Right atrium auricular region (tissue), 2 donors: ENCODE results near the gene MT1B. TPM values are rescaled to one million over a fixed set of nuclear protein-coding genes. Genes with fewer than 3 reads are reported as not detected.

Experiments used
- DNase-seq: peaks from one replicate; pipeline ENCODE4 v3.0.0-alpha.2; 2019; ENCODE audit warnings: low spot score
- H3K27ac ChIP-seq, 2 donors: fragments of 200-600 bp; sonication (generic); 1 replicate in 1 of 2; 2 replicates in 1 of 2; pipeline ENCODE4 v1.5.1; 2016 to 2019
- H3K27me3 ChIP-seq, 2 donors: fragments of 200-600 bp; sonication (generic); one replicate each; pipeline versions ENCODE4 v1.5.1 to v1.6.0; 2017 to 2019
- H3K36me3 ChIP-seq: fragments of 200-600 bp; sonication (generic); one replicate; pipeline ENCODE4 v1.5.1; 2016
- H3K4me1 ChIP-seq, 2 donors: fragments of 200-600 bp; sonication (generic); one replicate each; pipeline versions ENCODE4 v1.5.1 to v1.6.0; 2017 to 2019
- H3K4me3 ChIP-seq, 2 donors: fragments of 200-600 bp; sonication (generic); 1 replicate in 1 of 2; 2 replicates in 1 of 2; pipeline ENCODE4 v1.5.1; 2017 to 2019; ENCODE audit warnings: mild to moderate bottlenecking in 1 of 2, moderate library complexity in 1 of 2
- H3K9me3 ChIP-seq, 2 donors: fragments of 200-600 bp; sonication (generic); one replicate each; pipeline ENCODE4 v1.5.1; 2019
- CTCF ChIP-seq, 2 donors: fragments of 200-600 bp; sonication (generic); IDR thresholded peaks; one replicate each; pipeline ENCODE4 v1.5.1; 2019; ENCODE audit warnings: antibody characterized with exemption in 2 of 2
- total RNA-seq, 2 donors: library from RNA; depleted of rRNA; stranded (reverse); fragments of >200 nt; gene quantifications; one replicate each; pipeline ENCODE4 v1.1.0, GENCODE V29; 2016

Gene MT1B
- total RNA-seq, 2 donors from 2014 or later, result not detected

DNA sequence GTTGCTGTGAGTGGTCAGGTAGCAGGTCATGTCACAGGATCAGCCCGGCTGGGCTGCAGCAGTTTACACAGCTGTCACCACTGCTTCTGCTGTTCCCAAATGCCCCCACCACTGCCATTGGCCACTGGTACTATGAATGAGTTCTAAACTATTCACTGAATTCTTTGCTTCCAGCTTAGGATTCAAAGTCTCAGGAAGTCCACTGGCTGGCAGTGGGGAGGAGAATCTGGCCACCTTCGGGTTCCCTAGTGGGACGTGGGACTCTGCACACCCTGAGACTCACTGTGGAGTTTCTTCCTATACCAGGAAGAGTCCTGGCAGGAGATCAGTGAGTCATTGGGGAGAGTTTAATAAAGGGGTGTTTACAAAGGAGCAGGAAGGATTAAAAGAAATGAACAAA, 37.5 kb downstream of the MT1B start:
- Histone ChIP-seq H3K27ac (no peak overlapping the region), H3K4me3 (no peak overlapping the region), H3K4me1 (peaks cover 0 to 12% of the 10 kb centered on the region in 2 donors), H3K9me3 (no peaks in the 10 kb centered on the region), H3K27me3 (no peaks in the 10 kb centered on the region), H3K36me3 (peaks cover 2% of the 10 kb centered on the region)
- no peak for DNase-seq
- TF ChIP-seq CTCF (IDR thresholded peaks at IDR 0.05), result no peak

GRCh38 chr16:56690420-56691122, 38.9 kb downstream of the MT1B start:
- no peak for TF ChIP-seq CTCF (IDR thresholded peaks at IDR 0.05)
- H3K4me1 ChIP-seq, result no peaks in the 10 kb centered on the region
- no peaks in the 10 kb centered on the region for H3K9me3 ChIP-seq
- no peaks in the 10 kb centered on the region for H3K27me3 ChIP-seq
- H3K36me3 ChIP-seq, result no peaks in the 10 kb centered on the region
- no peak overlapping the region for H3K4me3 ChIP-seq
- no peak overlapping the region for H3K27ac ChIP-seq
- no peak for DNase-seq

DNA sequence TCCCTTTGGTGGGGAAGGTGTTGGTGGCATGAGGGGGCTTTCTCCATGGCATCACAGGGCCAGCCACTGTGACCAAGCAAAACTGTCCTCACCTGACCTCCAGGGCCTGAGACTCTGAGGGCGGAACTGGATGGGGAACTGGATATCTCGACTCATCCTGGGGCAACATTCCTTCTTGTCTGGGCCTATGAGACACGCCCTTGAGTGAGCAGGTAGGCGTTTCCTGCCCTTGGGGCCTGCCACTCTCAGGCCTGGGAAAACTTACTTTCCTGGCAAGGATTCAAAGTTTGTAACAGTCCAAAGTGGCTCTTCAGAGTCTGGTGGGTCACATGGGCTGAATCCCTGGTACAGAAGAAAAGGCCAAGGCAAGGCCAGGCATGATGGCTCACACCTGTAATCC, 40.2 kb downstream of the MT1B start:
- no peak overlapping the region for H3K27ac ChIP-seq
- TF ChIP-seq CTCF (IDR thresholded peaks at IDR 0.05), result no peak
- DNase-seq, result no peak
- no peaks in the 10 kb centered on the region for H3K4me1 ChIP-seq
- no peaks in the 10 kb centered on the region for H3K9me3 ChIP-seq
- H3K27me3 ChIP-seq, result no peaks in the 10 kb centered on the region
- H3K36me3 ChIP-seq, result no peaks in the 10 kb centered on the region
- no peak overlapping the region for H3K4me3 ChIP-seq

DNA sequence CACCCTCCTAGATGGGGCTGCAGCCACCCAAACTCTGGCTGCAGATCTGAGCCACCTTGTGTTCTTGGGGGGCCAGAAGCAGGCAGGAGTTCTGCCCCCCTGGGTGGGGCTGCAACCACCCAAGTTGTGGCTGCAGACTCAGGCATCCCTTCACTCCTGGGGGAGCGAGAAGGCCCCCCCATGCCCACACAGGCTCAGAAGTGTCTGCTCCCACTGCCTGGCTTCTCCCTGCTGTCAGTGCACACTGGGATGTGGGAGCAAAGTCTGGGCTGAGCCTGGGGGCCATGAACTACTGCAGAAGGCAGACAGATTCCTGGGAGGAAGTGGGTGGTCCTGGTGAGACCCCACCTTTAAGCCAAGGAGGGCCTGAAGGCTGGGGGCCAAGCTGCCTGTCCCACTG, 43.6 kb downstream of the MT1B start:
- Histone ChIP-seq H3K27ac (no peak overlapping the region), H3K4me1 (no peaks in the 10 kb centered on the region), H3K4me3 (no peak overlapping the region), H3K9me3 (no peaks in the 10 kb centered on the region), H3K27me3 (no peaks in the 10 kb centered on the region), H3K36me3 (no peaks in the 10 kb centered on the region)
- DNase-seq, result no peak
- no peak for TF ChIP-seq CTCF (IDR thresholded peaks at IDR 0.05)

- H3K9me3 ChIP-seq, result no peaks in the 10 kb centered on the region
- no peak for TF ChIP-seq CTCF (IDR thresholded peaks at IDR 0.05)
- peaks cover 0 to 3% of the 10 kb centered on the region in 2 donors for H3K4me1 ChIP-seq
- no peak for DNase-seq
- no peak overlapping the region for H3K4me3 ChIP-seq
- no peak overlapping the region for H3K27ac ChIP-seq
- H3K27me3 ChIP-seq, result no peaks in the 10 kb centered on the region
- no peaks in the 10 kb centered on the region for H3K36me3 ChIP-seq
Measured at GRCh38 chr16:56697456-56698155, 45.9 kb downstream of the MT1B start.
